Astrocyte of the cerebellum (primary cell): ENCODE results near the gene WWOX.

Experiments
- DNase-seq: peaks from one replicate; pipeline ENCODE4 v3.0.0-alpha.2; 2011; ENCODE audit warnings: low read depth
- H3K4me3 ChIP-seq: 2 replicates; pipeline ENCODE4 v1.5.1; 2011; ENCODE audit warnings: mild to moderate bottlenecking, low read depth, low read length, moderate library complexity
- in situ Hi-C: cut with HindIII; loops from 2 replicates; pipeline ENCODE4 v1.10.0; 2017; ENCODE audit warnings: low sequenced_read_pairs
- TF ChIP-seq, protein P1 (sequence below): IDR thresholded peaks from 2 replicates; pipeline ENCODE4 v1.5.1; 2012; ENCODE audit warnings: low read length, low read depth, moderate library complexity, mild to moderate bottlenecking; ENCODE audit errors: missing control alignments

The WWOX gene

DNA sequence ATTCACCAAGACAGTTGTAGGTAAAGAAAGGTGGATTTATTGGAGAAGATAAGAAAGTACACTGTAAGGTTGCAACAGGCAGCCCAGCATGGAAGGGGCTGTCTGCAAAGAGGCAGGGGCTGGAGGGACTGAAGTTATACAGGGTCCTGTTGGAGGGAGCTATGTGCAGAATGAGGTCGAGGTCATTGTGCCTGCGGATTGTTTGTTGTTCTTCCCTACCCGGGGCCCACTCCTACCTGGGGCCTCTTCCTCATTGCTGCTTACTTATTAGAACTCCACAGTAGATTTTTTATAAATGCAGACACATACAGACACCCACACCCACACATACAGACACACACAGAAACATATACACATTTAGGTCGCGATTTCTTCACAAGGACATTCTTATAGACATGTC, 1034.8 kb downstream of the WWOX start:
- no peak overlapping the region for H3K4me3 ChIP-seq
- TF ChIP-seq, protein P1, sequence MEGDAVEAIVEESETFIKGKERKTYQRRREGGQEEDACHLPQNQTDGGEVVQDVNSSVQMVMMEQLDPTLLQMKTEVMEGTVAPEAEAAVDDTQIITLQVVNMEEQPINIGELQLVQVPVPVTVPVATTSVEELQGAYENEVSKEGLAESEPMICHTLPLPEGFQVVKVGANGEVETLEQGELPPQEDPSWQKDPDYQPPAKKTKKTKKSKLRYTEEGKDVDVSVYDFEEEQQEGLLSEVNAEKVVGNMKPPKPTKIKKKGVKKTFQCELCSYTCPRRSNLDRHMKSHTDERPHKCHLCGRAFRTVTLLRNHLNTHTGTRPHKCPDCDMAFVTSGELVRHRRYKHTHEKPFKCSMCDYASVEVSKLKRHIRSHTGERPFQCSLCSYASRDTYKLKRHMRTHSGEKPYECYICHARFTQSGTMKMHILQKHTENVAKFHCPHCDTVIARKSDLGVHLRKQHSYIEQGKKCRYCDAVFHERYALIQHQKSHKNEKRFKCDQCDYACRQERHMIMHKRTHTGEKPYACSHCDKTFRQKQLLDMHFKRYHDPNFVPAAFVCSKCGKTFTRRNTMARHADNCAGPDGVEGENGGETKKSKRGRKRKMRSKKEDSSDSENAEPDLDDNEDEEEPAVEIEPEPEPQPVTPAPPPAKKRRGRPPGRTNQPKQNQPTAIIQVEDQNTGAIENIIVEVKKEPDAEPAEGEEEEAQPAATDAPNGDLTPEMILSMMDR, result no peak
- no peak for DNase-seq
- in situ Hi-C loops, result no loop called here

DNA sequence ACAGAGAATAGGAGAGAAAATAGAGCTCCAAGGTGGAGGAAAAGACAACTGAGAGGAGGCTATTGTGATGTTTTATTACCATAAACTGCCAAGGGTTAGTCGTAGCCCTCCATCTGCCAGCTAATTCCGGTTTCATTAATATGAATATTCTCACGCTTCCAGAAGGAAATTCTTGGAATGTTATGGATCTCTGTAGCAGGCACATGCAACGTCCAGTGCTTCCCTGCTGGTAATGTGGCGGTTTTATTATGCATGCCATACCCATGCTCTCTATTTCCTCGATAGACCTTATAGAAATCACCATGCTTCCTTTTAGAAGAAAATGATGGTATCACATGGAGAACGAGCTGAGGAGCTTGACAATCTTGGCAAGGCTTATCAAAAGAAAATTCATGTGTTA, 1037.5 kb downstream of the WWOX start:
- no peak for DNase-seq
- TF ChIP-seq, protein P1, result no peak
- in situ Hi-C loops, result no loop called here
- no peak overlapping the region for H3K4me3 ChIP-seq

DNA sequence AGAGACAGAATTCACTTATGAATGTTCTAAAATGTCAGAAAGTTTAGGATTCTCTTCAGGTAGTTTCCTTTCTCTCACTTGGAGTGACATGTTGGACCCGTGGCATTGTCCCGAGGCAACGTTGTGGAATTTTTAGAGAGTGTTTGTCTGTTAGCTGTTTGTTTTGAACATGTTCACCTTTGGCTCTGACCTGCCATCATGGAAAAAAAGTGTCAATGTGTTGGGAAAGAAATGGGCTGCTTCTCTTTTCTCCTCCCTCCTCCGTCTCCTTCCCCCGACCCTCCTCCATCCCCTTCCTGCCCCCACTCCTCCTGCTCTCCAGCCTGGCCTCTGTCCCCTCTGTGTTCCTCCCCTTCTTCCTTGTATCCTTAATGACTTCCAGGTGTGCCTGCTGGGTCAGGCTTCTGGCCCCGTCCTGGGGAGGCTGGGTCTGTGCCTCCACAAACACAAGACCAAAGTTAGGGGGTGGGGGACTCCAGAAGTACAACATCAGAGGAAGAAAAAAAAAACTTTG, 1038.0 kb downstream of the WWOX start:
- no peak for DNase-seq
- in situ Hi-C loops, result no loop called here
- H3K4me3 ChIP-seq, result no peak overlapping the region
- TF ChIP-seq, protein P1, result no peak

DNA sequence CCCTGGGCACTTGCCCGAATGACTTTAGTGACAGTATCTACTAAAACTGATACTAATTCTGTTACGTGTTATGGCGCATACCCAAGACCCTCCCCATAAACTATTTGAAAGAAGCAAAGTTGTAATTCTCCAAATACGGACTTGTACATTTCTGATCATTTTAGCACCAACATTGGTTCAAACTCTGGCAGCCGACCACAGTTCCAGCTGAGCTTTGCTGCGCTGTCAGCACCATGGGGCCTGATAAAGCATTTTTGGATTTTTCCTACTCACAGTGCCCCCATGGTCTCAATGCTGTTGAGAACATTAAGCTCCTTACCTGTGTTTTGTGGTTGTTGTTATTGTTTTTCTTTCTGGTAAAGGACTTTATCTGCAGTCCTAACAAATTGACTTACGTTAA, 1040.3 kb downstream of the WWOX start:
- no peak overlapping the region for H3K4me3 ChIP-seq
- DNase-seq, result no peak
- TF ChIP-seq, protein P1, result no peak
- in situ Hi-C loops, result no loop called here

DNA sequence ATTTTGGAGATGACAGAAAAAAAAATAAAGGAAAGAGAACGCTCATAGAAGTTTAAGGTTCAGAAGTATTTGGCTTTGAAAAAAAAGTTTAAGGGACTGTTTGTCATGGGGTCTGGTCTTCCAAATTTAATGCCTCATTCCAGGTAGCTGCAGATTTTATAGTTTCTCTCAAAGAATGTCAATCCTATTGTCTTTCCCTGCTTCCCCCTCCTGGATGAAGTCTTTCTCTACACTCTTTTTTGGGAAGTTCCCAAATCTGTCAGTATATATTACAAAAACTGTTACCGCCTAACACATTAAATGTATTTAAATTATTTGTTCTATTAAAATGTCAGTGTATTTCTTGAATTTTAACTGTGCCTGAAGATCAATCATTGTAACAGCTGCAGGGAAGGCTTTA, 1043.6 kb downstream of the WWOX start:
- TF ChIP-seq, protein P1, result no peak
- H3K4me3 ChIP-seq, result no peak overlapping the region
- no peak for DNase-seq
- in situ Hi-C loops, result no loop called here

DNA sequence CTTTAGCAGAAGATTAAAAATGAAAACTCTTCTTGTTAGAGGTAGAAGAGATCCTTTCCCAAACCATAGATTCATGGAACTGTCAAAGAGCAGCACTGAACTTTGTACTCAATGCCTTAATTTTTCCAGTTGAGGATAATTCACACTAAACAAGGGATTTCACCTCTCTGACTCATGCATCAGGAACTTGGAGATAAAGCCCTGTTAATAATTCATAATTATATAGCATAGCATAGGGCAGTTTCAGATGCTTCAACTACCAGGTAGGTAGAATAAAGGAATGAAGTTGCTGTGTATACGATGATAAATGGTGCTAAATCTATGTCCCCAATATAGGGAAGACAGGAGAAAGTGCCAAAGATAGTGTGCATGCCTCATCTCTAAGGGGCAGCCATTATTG, 1050.7 kb downstream of the WWOX start:
- in situ Hi-C loops, result no loop called here
- TF ChIP-seq, protein P1, result no peak
- no peak overlapping the region for H3K4me3 ChIP-seq
- DNase-seq, result no peak

DNA sequence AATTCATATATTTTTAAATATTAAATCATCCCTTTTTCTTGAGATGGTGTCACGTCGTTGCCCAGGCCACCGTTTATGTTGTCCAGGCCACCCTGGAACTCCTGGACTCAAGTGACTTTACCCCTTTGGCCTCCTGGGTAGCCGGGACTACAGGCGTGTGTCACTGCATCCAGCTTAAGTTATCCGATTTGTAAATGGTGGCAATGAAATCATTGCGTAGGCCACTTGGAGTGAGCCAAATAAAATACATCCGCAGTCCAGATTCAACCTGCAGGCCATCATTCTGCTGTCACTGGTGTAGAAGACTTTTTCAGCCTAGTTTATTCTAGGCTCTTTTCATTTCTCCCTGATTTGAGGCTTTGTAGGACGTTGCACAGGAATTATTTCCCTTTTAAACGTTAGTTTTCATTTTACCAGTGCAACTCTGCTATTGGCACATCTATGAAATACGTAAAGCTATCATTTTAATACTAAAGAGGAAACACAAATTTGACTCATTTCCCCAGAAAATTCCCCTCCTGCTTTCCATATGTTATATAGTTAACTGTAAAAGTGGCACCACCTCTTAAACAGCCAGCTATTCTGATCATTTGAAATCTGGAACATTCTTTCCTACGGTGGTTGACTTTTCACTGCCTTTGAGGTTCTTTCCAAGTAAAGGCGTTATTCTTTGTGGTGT, 1051.3 kb downstream of the WWOX start:
- in situ Hi-C loops, result no loop called here
- TF ChIP-seq, protein P1, result no peak
- no peak overlapping the region for H3K4me3 ChIP-seq
- DNase-seq, result no peak
